ENCODE data around the gene GNAQ. TPM values are rescaled to one million over a fixed set of nuclear protein-coding genes. Genes with fewer than 3 reads are reported as not detected.

The GNAQ gene
- total and polyA plus RNA-seq, 3 donors from 2014 or later, result 23.5 to 42.9 (median 39.4) TPM

GRCh38 chr9:77847059-77847499 lies 184.5 kb downstream of the GNAQ start:
- Histone ChIP-seq H3K27ac (no peak overlapping the region), H3K9me3 (no peaks in the 10 kb centered on the region), H3K4me1 (peaks cover under 1% of the 10 kb centered on the region), H3K4me3 (no peak overlapping the region), H3K27me3 (no peaks in the 10 kb centered on the region), H3K36me3 (ENCODE audit: low read depth, missing control alignments) (no peaks in the 10 kb centered on the region)
- no peak for TF ChIP-seq POLR2A (IDR thresholded peaks at IDR 0.05)
- TF ChIP-seq, protein P1, sequence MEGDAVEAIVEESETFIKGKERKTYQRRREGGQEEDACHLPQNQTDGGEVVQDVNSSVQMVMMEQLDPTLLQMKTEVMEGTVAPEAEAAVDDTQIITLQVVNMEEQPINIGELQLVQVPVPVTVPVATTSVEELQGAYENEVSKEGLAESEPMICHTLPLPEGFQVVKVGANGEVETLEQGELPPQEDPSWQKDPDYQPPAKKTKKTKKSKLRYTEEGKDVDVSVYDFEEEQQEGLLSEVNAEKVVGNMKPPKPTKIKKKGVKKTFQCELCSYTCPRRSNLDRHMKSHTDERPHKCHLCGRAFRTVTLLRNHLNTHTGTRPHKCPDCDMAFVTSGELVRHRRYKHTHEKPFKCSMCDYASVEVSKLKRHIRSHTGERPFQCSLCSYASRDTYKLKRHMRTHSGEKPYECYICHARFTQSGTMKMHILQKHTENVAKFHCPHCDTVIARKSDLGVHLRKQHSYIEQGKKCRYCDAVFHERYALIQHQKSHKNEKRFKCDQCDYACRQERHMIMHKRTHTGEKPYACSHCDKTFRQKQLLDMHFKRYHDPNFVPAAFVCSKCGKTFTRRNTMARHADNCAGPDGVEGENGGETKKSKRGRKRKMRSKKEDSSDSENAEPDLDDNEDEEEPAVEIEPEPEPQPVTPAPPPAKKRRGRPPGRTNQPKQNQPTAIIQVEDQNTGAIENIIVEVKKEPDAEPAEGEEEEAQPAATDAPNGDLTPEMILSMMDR (IDR thresholded peaks at IDR 0.05), result no peak
- intact Hi-C loops (cut with DNase I; ENCODE audit: low total_unique reads), result no loop called here
- no peak for DNase-seq
- 58 to 73% methylated on average over 8 of the region's 8 CpGs for WGBS, 2 donors

DNA sequence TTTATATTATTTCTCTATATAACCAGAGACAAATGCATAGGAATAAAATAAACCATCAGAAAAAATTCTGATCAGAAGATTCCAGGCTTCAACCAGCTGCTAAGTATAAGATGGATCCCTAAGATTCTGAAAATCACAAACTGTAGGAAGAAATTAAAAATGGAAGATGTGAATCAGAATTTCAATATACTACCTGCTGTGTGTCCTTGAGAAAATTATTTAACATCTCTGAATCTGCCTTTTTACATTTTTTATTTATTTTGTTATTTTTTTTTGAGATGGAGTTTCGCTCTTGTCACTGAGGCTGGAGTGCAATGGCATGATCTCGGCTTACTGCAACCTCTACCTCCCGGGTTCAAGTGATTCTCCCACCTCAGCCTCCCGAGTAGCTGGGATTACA lies 187.2 kb downstream of the GNAQ start:
- no peak overlapping the region for H3K27ac ChIP-seq
- intact Hi-C loops (cut with DNase I; ENCODE audit: low total_unique reads), result no loop called here
- no peaks in the 10 kb centered on the region for H3K36me3 ChIP-seq (ENCODE audit: low read depth, missing control alignments)
- WGBS, 2 donors, result 96% methylated on average over 4 of the region's 4 CpGs
- TF ChIP-seq, protein P1 (IDR thresholded peaks at IDR 0.05), result no peak
- TF ChIP-seq POLR2A (IDR thresholded peaks at IDR 0.05), result no peak
- no peak for DNase-seq
- no peak overlapping the region for H3K4me3 ChIP-seq
- H3K4me1 ChIP-seq, result no peaks in the 10 kb centered on the region
- H3K27me3 ChIP-seq, result no peaks in the 10 kb centered on the region
- no peaks in the 10 kb centered on the region for H3K9me3 ChIP-seq

- H3K36me3 ChIP-seq (ENCODE audit: low read depth, missing control alignments), result no peaks in the 10 kb centered on the region
- no peaks in the 10 kb centered on the region for H3K9me3 ChIP-seq
- no peak overlapping the region for H3K27ac ChIP-seq
- DNase-seq, result no peak
- no peak overlapping the region for H3K4me3 ChIP-seq
- WGBS, 2 donors, result 85 to 93% methylated on average over 1 of the region's 1 CpG
- H3K27me3 ChIP-seq, result no peaks in the 10 kb centered on the region
- intact Hi-C loops (cut with DNase I; ENCODE audit: low total_unique reads), result no loop called here
- no peaks in the 10 kb centered on the region for H3K4me1 ChIP-seq
- TF ChIP-seq POLR2A (IDR thresholded peaks at IDR 0.05), result no peak
- TF ChIP-seq, protein P1 (IDR thresholded peaks at IDR 0.05), result no peak
These were observed 187.8 kb downstream of the GNAQ start for GRCh38 chr9:77843871-77844155.

GRCh38 chr9:77843076-77843870 lies 188.3 kb downstream of the GNAQ start:
- Histone ChIP-seq H3K27ac (no peak overlapping the region), H3K4me1 (no peaks in the 10 kb centered on the region), H3K4me3 (no peak overlapping the region), H3K36me3 (ENCODE audit: low read depth, missing control alignments) (no peaks in the 10 kb centered on the region), H3K27me3 (no peaks in the 10 kb centered on the region), H3K9me3 (no peaks in the 10 kb centered on the region)
- TF ChIP-seq, protein P1 (IDR thresholded peaks at IDR 0.05), result no peak
- no peak for TF ChIP-seq POLR2A (IDR thresholded peaks at IDR 0.05)
- intact Hi-C loops (cut with DNase I; ENCODE audit: low total_unique reads), result no loop called here
- DNase-seq, result no peak
- 81 to 96% methylated on average over 4 of the region's 4 CpGs for WGBS, 2 donors

Data from testis (tissue), 3 donors.